IPS-11a (cell line): Measurements from ENCODE around the gene TIGD2.
"Not testable (repeated sequence)": the region's sequence is repeated elsewhere in the genome, so short reads cannot be mapped to it uniquely, and the experiment has no call there.

Experiments used
- H3K4me3 ChIP-seq: one replicate; pipeline ENCODE4 v1.5.1; 2013; ENCODE audit warnings: low read depth, low read length, control low read depth

Gene TIGD2

DNA sequence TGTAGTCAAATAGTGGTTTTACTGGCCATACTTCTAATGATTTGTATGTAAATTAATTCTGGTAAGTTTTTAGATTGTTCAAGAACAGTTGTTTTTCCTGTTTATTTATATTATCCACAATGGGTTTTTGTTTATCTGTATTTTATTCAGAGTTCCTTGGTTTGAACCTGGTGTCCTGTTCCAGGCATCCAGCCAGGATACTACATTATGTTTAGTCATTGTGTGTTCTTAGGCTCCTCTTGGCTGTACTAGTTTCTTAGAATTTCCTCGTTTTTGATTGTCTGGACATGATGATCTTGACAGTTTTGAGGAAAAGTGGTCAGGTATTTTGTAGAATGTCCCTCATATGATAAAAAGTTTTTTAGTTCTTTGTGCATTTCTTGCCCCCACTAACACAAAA is 7.8 kb downstream of the TIGD2 start:
- H3K4me3 ChIP-seq: no peak overlapping the region

DNA sequence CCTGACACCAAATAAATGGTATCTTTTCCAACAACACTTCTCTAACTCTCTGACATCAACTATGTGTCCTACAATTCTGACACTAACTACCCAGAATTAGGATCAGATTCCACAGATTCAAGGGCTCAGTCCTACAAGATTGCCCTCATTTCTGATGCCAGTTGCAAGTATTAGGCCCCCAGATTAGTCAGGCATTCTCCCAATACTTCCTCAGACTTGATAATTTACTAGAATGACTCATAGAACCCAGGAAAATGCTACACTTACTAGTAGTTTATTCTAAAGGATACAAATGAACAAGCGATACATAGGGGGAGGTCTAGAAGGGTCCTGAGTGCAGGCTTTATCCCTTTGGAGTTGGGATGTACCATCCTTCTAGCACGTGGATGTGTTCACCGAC is 8.5 kb downstream of the TIGD2 start:
- H3K4me3 ChIP-seq: no peak overlapping the region

DNA sequence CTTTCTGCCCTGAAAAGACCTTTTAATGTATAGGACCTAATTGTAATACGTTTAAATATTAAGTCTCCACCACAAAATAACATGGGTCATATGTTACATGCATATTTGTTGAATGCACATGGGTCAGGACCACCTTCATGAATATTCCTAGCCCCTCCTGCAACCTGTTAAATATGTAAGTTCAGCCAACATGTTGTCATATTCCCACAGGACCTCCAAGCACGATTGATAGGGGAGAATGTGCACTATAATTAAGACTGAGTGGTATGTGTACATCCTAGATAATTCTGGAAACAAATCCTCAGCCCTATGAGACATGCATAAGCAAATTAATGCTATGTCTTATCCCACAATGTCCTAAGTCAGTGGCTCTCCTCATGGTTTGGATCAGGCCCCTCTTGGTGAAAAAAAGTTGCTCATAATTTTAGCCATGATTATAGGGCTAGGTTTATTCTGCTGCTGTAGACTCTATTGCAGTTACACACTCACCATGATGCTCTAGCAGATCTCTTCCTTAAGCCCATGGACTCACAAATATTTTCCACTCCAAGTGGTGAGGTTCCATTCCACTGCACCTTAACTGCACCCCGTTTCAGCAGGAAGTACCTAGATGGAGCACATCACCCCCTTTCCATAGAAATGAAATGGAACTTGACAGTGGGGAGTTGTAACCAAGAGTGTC is 10.2 kb downstream of the TIGD2 start:
- no peak overlapping the region for H3K4me3 ChIP-seq

DNA sequence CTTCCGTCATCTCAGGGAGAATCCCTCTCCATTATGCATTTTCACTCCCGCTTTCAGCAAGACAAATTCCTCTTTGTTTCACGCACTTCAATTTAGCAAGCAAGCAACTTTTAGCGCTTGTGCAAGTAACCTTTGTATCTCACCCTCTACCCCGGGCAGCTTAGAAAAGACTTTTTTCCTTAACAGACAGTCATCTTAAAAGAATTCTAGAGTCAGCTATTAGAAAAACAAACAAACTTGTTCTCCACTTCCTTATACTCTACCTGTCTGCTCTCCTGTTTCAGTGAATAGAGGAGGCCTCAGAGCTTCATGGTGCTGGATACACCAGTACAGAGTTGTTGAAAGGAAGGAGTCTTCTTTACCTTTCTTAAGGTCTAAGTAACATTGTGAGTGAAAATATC is 12.1 kb downstream of the TIGD2 start:
- no peak overlapping the region for H3K4me3 ChIP-seq

DNA sequence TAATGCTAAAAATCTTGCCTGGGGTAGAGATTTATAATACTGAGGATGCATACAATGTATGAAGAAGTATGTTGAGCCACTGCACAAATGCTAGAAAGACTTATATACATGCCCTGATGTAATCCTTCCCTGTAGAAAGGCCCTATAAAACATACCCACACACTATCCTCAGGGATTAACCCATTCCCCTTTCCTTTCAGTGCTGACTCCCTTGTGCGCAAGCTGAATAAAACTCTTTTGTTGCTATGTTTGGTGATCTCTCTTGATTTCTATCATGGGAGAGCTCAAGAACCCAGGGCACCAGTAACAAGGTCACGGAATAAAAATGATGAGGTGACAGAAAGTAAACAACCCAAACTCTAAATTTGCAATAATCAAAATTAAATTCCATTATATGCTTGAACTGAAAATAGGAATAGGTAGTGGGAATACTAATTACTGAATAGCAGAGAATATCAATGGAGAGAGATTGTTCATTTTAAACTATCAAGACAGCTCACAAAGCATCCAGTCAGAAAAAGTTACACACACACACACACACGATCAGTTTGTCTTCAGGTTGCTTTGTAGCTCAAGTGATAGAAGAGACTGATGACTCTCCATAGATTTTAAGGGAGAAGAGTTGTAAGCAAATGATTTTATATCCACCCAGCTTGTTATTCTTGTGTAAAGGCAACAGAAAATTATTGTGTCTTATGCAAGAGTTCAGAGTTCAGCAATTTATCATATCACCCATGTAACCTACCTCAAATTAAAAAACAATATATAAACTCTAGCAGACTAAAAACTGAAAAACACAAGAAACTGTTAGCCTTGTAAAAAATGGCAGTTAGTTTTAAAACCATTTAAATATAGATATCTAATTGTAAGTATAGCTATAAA is 14.8 kb downstream of the TIGD2 start:
- no peak overlapping the region for H3K4me3 ChIP-seq

DNA sequence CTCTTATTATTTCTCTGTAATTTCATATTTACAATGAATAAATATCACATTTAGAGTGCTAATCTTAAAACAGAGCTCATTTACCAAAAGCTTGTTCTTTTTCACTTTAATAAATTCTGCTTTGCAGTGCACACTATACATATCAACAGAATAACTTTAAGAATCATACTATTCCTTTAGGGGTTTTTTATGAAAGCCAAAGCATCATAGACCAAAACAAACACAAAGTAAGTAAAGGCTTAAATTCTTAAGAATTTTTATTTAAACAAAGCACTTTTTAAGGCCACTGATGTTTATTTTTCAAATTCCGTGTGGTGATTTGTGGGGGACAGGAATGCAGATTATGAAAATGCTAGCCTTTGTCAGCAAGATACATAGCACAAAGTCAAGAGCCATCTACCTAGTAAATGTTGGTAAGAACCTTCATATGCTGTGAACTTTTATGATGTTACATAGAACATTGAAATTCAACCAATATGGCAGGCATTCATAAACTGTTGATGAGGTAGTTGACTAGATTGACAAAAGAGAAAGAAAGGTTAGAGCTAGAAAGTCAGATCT is 17.8 kb downstream of the TIGD2 start:
- no peak overlapping the region for H3K4me3 ChIP-seq

DNA sequence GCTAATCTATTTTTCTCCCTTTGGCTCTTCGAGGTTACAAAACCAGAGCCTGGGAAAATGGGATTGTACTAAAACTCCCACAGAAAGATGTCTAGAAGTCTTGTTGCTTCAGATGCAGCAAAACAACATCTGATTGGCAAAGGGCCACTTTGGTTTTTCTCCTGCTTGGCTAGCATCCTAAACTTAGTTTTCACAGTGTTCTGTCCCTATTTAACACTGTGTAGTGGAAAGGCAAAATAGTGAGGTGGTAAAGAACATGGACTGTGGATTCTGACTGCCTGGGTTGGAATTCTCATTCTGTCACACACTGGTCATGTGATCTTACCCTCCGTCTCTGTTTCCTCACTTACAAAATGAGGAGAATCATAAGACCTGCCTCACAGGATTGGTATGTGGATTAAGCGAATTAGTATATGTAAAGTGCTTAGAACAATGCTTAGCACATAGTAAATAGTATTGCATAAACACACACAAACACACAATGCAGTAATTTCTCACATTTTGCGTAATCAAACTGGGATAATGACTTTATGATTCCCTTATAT is 23.5 kb downstream of the TIGD2 start:
- no peak overlapping the region for H3K4me3 ChIP-seq

DNA sequence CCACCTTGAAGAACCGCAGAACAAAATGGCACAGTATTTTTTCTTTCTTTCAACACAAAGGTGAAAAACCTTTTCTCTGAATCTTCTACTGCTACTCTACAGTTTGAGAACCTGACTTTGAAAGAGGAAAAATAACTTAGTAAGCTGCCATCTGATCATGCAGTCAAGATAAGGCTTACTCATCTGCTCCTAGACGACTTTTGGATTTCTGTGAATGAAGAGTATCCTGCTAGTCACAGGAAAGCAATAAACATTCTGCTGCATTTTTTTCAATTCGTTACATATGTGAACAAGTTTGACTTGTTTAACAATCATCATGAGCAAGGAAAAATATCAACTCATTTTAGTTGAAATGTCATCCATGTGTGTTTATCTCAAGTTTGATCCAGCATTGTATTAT is 25.2 kb downstream of the TIGD2 start:
- H3K4me3 ChIP-seq: no peak overlapping the region

DNA sequence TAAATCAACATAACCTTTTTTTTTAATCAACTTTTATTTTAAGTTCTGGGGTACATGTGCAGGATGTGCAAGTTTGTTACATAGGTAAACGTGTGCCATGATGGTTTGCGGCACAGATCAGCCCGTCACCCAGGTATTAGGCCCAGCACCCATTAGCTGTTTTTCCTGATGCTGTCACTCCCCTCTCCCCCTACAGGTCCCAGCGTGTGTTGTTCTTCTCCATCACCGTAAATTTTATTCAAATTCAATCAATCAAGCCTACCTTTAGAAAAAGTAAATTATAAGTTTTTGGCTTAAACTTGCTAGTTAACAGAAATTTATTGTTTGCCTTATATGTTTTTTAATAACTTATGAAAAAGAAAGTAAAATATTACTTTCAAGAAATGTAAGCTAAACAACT is 25.9 kb downstream of the TIGD2 start:
- no peak overlapping the region for H3K4me3 ChIP-seq

DNA sequence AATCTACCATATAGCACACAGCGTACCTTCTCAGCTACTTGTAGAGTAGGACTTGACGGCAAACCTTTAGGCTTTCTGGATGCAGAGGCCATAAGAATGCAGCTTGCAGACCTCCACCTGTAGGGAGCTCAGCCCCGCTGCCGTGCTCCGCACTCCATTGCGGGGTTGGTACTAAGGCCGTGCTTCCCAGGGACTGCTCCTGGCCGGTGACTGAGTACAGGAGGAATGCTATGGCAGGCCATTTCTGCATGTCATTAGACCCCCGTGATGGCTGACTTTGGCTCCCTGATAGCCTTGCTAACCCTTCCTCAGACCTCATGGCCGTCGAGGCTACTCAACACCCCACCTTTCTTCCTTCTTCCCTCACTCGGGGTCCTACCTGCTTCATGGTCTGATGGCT is 26.4 kb downstream of the TIGD2 start:
- H3K4me3 ChIP-seq: no peak overlapping the region

DNA sequence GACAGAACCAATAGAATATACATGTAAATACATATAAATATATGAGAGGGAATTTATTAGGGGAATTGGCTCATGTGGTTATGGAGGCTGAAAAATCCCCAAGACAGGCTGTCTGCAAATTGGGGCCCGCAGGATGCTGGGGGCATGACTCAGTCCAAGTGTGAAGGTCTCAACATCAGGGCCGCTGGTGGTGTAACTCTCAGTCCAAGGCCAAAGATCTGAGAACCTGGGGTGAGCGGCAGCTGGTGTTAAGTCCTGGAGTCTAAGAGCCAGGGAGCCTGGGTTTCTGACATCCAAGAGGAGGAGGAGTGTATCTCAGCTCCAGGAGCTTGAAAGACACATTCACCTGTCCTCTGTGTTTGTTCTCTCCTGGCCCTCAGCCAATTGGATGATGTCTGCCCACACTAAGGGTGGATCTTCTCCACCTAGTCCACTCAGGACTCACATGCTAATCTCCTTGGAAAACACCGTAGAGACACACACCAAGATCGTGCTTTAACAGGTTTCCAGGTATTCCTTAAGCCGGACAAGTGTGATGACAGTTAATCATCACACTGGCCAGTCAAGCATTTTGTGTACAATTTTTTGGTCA is 28.9 kb downstream of the TIGD2 start:
- no peak overlapping the region for H3K4me3 ChIP-seq

DNA sequence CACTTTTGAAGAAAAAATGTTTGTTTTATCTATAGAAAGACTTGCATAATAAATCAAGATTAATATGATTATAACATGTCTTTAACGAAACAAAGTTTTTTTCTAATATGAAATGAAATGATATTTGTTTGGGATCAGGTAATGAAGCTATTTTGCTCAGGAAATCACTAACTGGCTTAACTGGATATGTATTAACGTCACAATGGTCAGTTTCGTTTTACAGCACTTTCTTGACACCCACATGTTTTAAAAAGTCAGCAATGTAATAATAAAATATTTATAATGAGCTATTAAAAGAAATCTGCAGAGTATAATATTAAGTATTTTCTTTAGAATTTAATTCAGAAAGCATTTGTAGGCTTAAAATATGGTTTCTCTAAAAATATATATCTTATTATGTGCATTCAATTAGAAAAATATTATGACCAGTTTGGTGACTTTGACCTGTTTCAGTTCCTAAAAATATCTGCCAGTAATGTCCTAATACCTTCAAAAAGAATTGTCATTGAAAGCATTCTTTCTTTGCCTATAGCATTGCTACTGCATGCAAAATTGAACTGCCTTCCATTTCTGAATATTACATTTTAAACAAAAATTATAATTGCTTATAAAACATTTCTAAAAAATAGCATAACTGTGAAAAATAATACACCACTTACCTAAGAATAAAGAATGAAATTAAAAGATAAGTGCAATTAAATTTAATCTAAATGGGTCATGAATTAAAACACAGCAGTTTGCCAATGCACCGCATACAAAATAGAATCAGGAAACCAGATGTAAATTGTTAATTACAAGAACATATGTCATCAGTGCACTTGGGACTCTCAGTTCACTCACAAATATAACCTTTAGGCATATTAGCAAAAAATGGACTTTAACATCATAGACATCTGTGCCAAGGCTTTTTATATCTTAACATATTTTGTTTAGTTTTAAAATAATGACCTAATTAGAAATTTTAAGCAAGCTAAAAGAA is 31.6 kb downstream of the TIGD2 start:
- no peak overlapping the region for H3K4me3 ChIP-seq

DNA sequence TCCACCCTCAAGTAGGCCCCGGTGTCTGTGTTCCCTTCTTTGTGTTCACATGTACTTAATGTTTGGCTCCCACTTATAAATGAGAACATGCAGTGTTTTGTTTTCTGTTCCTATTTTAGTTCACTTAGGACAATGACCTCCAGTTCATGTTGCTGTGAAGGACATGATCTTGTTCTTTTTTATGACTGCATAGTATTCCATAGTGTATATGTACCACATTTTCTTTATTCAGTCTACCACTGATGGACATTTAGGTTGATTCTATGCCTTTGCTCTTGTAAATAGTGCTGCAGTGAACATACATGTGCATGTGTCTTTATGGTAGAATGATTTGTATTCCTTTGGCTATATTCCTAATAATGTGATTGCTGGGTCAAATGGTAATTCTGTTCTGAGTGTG is 33.3 kb downstream of the TIGD2 start:
- not testable (repeated sequence) for H3K4me3 ChIP-seq

DNA sequence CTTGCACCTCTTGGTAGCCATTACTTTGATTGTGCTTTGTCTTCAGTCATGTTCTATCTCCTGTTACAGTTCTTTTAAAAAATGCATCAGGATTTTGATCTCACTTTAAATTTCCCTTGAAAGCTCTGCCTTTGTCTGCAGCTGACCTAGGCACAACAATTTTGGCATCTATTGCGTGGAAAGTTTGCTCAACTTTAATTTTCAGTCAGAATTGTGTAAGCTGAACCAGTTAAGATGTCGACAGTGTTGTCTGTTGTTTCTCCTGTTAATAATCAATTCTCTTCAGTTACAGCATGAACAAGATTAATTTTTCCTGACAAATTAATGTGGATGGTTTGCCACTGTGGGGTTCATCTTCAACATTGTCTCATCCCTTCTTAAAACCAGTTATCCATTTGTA is 34.9 kb downstream of the TIGD2 start:
- H3K4me3 ChIP-seq: no peak overlapping the region

DNA sequence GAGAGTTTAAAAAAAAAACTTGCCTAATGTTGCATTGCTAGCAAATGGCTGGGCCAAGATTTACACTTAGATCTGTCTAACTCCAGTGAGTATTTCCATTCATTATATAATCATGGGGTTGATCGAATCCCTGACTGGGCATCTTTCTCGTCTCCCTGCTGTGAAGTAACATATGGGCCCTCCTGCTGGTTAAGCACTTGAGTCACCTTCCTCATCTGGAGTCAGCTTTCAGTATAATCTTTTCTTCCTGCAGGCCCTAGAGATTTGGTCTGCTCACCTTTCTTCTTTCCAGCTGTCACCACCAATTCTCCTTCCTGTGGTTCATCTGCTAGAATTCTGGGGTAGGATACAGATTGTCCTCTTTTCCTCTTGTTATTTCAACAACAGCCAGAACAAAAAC is 41.6 kb downstream of the TIGD2 start:
- no peak overlapping the region for H3K4me3 ChIP-seq

DNA sequence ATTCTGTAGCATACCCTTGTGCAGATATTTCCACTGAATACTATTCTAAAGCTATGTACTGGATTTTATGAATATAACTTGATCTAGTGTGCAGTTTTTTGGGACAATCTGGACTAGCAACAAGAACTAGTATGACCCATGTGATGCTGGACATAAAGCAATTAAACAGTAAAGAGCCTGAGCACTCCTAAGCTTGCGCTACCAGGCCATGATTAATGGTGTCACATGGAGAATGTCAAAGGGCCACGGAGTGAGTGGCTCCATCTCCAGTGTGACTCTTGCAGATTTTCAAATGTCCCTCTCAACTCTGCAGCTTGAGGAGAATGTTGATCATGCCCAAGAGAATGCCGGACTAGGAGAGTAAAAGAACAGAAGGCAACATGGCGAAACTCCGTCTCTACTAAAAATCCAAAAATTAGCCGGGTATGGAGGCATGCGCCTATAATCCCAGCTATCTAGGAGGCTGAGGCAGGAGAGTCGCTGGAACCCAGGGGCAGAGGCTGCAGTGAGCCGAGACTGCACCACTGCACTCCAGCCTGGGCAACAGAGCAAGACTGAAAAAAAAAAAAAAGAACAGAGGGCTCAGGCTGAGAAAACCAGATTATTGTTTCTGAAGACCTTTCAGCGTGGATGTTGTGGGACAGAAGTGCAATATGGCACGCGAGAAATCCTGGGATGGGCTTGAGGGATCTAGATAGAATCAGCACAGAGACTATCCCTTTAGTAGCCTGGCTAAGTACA is 45.0 kb downstream of the TIGD2 start:
- no peak overlapping the region for H3K4me3 ChIP-seq

DNA sequence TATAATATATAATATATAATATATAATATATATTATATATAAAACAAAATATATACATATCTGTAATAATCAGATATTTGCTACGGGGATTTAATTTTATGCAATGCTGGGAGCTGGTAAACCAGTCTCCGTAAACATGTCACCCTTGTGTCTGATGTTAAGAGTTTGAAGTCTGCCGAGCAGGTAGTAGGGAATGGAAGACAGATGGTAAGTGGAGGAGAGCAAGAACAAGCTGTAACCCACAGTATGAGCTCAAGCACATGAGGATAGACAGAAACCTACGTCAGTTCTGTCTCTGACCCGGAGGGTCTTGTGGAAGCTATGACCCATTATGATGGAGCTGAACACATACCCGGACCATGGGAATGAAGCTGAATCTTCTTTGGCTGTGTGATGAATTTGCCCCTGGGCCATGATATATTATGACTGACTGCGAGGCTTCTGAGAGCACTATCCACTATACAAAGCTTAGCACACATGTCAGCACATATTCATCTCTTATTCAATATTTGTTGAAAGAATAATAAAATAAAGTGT is 46.2 kb downstream of the TIGD2 start:
- H3K4me3 ChIP-seq: no peak overlapping the region

DNA sequence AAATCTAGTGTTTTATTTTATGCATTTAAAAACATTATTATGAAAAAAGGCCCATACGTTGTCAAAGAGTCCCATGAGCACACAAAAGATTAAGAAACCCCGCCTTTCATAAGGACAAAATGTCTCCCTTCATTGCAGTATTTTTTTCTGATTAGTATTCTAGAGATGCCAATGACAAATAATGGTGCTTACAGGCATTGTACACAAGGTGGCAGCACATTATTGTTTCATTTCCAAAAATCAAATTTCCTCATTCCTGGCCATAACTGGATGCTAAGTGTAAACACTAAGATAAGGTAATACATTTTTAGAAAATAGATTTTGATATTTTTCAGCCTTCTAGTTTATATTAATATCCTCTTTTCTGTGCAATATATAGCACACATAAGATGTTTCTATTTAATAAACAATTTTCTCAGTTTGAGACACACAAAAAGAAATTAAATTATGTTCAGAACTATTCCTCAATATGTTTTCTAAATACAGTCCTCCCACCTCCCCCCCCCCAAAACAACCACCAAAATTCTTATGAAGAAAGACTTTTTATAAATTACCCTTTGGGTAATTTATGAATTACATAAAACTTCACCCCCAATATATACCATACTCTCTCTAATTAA is 47.7 kb downstream of the TIGD2 start:
- H3K4me3 ChIP-seq: no peak overlapping the region

DNA sequence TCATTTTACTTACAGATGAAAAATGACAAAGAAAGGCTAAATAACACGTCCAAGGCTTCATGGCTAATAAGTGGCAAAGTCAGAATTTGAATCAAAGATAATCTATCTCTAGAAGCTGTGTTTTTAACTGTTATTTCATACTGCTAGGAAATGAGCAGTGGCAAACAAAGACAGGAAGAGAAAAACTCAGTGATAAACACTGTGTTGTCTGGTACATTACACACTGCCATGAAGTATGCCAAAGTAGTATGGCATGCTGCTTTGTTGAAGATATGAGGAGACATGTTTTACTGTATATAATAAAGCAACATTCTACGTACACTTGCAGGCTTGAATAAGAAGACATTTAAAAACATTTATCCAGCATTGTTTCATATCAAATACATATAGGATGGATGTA is 49.5 kb downstream of the TIGD2 start:
- H3K4me3 ChIP-seq: no peak overlapping the region
